T-helper 2 cell treated with Interferon-gamma antibody and Interleukin-4, amounts not matched to agents 5 μg/mL and 100 μg/mL, for 36 hours (primary cell): ENCODE results near the gene OR7C1.
A peak's percentile ranks its signal among the peaks of the same experiment; 100 is the strongest.
"Not testable (repeated sequence)": the region's sequence is repeated elsewhere in the genome, so short reads cannot be mapped to it uniquely, and the experiment has no call there.

Experiments
- DNase-seq: peaks from one replicate; pipeline ENCODE4 v3.0.0; 2021; ENCODE audit warnings: low spot score
- H3K27ac Mint-ChIP-seq: one replicate; pipeline ENCODE4 v1.8.0; 2021; ENCODE audit warnings: mild to moderate bottlenecking, mixed read lengths
- H3K27me3 Mint-ChIP-seq: one replicate; pipeline ENCODE4 v1.8.0; 2021; ENCODE audit warnings: low read depth, mixed read lengths
- H3K36me3 Mint-ChIP-seq: one replicate; pipeline ENCODE4 v1.8.0; 2021; ENCODE audit warnings: low read depth, mixed read lengths
- H3K4me1 Mint-ChIP-seq: one replicate; pipeline ENCODE4 v1.8.0; 2021; ENCODE audit warnings: low read depth, mixed read lengths
- H3K4me3 Mint-ChIP-seq: one replicate; pipeline ENCODE4 v1.8.0; 2022; ENCODE audit warnings: mild to moderate bottlenecking, moderate library complexity, mixed read lengths
- H3K9me3 Mint-ChIP-seq: one replicate; pipeline ENCODE4 v1.8.0; 2021; ENCODE audit warnings: mixed read lengths

Gene OR7C1

DNA sequence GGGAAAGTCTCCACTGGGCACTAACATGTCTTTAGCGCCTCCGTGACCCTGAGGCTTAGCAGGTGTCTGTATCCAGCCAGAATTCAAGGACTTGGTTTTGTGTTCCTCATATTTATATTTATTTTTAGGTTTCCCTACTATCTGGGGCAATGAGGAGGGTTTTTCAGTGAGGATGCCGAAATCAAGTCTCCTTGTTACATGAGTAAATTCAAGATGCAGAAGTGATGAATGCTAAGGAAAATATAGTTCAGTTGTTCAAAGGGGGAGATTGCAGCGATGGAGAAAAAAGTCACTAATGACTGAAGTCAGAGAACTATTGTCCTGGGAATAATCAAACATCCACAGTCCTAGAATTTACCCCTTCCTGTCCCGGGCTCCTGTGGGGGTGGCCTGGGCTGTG is 55.8 kb downstream of the OR7C1 start:
- peaks cover 3% of the 10 kb centered on the region for H3K4me1 Mint-ChIP-seq
- no peaks in the 10 kb centered on the region for H3K9me3 Mint-ChIP-seq
- DNase-seq: no peak
- H3K4me3 Mint-ChIP-seq: no peak overlapping the region
- H3K27me3 Mint-ChIP-seq: peaks cover 16% of the 10 kb centered on the region
- H3K36me3 Mint-ChIP-seq: no peaks in the 10 kb centered on the region
- no peak overlapping the region for H3K27ac Mint-ChIP-seq

DNA sequence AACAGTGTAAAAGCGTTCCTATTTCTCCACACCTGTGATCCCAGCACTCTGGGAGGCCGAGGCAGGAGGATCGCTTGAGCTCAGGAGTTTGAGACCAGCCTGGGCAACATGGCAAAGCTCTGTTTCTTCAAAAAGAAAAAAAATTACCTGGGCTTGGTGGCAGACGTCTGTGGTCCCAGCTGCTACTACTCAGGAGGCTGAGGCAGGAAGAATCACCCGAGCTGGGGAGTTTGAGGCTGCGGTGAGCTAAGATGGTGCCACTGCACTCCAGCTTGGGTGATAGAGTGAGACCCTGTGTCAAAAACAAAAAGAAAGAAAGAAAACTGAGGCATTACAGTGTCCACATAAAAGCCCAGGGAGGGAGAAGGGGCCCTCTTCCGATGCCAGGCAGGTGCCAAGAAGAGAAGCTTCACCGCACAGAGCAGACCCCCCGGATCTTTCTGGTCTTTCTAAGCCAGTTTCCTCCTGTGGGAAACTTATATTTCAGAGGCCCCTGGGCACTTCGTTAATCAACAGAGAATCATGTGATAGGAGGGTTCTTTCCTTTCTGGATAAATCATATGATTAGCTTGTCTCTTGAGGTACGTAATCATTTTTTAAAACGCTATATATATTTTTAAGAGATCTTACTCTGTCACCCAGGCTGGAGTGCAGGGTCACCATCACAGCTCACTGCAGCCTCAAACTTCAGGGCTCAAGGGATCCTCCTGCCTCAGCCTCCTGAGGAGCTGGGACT is 56.7 kb downstream of the OR7C1 start, which contains the start of gene ADGRE2:
TSS of gene ADGRE2 (minus strand) at position 451 of the 736 bp plus-strand sequence. CDS start 1,804 bp downstream, outside the sequence.
- H3K27ac Mint-ChIP-seq, H3K36me3 Mint-ChIP-seq, H3K9me3 Mint-ChIP-seq, H3K4me3 Mint-ChIP-seq, H3K4me1 Mint-ChIP-seq, DNase-seq: not testable (repeated sequence)
- H3K27me3 Mint-ChIP-seq: peaks cover 16% of the 10 kb centered on the region

DNA sequence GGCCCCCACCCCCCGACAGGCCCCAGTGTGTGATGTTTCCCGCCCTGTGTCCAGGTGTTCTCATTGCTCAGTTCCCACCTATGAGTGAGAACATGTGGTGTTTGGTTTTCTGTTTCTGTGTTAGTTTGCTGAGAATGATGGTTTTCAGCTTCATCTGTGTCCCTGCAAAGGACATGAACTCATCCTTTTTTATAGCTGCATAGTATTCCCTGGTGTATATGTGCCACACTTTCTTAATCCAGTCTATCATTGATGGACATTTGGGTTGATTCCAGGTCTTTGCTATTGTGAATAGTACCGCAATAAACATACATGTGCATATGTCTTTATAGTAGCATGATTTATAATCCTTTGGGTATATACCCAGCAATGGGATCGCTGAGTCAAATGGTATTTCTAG is 57.3 kb downstream of the OR7C1 start:
- H3K27me3 Mint-ChIP-seq: peaks cover 16% of the 10 kb centered on the region
- H3K9me3 Mint-ChIP-seq, H3K4me3 Mint-ChIP-seq, H3K27ac Mint-ChIP-seq, DNase-seq, H3K36me3 Mint-ChIP-seq, H3K4me1 Mint-ChIP-seq: not testable (repeated sequence)

DNA sequence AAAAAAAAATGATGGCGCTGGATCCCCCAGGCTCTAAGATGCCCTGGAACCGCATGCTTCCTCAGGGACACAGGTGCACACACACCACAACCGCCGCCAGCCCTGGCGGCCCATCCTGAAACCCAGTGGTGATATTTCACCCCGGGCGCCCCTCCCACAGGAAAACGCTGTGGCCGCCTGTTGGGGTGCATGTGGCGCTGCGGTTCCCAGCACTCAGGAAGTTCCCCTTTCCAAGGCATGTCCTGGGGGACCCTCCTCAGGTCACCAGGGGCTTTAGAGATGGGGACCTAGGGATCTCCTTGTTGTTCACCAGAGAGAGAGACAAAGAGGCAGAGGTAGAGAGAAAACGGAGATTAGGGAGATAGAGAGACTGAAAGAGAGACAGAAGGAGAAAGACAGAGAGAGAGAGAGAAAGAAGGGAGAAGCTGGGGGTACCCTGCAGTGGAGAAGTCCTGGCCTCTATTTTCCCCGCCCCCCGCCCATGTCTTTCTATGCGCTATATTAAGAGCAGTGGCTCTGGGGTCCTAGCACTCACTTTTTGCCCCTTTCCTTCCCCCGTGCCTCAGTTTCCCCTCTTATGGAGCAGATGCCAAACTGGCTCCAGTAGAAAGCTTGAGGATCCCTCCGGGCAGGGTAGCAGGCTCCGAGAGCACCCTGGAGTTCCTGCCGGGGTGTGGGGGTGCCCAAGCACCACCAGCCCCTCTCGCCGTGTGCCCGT is 59.0 kb downstream of the OR7C1 start:
- Mint-ChIP-seq H3K27ac (no peak overlapping the region), H3K36me3 (no peaks in the 10 kb centered on the region), H3K9me3 (no peaks in the 10 kb centered on the region), H3K4me1 (peaks cover 3% of the 10 kb centered on the region), H3K27me3 (peaks cover 16% of the 10 kb centered on the region), H3K4me3 (peak overlapping the region; percentile 57)
- no peak for DNase-seq

DNA sequence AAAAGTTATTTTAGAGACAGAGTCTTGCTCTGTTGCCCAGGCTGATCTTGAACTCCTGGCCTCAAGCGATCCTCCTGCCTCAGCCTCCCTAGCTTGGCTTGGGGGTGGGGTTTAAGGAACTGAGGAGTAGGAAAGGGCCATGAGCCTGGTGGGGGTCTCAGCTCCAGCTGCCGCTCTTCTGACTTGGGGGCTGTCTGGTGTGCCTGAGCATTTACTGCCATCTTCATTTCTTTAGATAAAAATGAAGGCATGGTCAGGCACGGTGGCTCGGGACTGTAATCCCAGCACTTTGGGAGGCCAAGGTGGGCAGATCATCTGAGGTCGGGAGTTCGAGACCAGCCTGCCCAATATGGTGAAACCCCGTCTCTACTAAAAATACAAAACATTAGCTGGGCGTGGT is 59.7 kb downstream of the OR7C1 start:
- Mint-ChIP-seq H3K4me3 (peak overlapping the region; percentile 57), H3K27me3 (peaks cover 16% of the 10 kb centered on the region)

DNA sequence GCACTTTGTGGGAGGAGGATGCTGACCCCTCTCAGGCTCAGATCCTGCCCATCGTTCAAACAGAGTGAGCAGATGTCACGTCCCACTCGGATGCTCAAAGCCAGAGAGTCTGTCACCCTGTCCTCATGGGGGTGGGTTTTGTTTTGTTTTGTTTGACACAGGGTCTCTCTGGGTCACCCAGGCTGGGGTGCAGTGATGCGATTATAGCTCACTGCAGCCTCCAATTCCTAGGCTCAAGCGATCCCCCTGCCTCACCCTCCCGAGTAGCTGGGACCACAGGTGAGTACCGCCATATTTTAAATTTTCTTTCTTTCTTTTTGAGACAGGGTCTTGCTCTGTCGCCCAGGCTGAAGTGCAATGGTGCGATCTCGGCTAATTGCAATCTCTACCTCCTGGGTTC is 60.6 kb downstream of the OR7C1 start:
- H3K4me1 Mint-ChIP-seq: peaks cover 3% of the 10 kb centered on the region
- H3K36me3 Mint-ChIP-seq: no peaks in the 10 kb centered on the region
- no peak overlapping the region for H3K27ac Mint-ChIP-seq
- no peak for DNase-seq
- H3K27me3 Mint-ChIP-seq: peaks cover 16% of the 10 kb centered on the region
- H3K4me3 Mint-ChIP-seq: no peak overlapping the region
- H3K9me3 Mint-ChIP-seq: no peaks in the 10 kb centered on the region

More for the DNA sequence above, 59.7 kb downstream of the OR7C1 start:
- H3K4me1 Mint-ChIP-seq, H3K27ac Mint-ChIP-seq, H3K36me3 Mint-ChIP-seq, DNase-seq, H3K9me3 Mint-ChIP-seq: not testable (repeated sequence)

DNA sequence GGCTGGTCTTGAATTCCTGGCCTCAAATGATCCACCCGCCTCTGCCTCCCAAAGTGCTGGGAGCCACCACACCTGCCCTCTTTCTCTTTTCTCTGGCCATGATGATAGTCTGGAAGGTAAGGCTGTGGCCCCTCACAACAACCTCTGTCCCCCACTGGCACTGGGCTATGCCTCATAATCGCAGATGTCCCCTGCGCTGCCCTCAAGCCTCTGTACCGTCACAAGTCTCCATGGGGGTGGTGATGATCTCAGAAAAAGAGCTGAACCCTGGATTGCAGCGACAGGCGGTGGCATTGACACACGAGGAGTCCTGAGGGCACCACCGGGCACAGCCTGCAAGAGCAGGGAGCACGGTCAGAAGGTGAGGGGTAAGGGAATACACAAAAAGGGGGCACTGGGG is 61.3 kb downstream of the OR7C1 start:
- peaks cover 16% of the 10 kb centered on the region for H3K27me3 Mint-ChIP-seq
- not testable (repeated sequence) for H3K4me1 Mint-ChIP-seq, H3K4me3 Mint-ChIP-seq, H3K9me3 Mint-ChIP-seq, DNase-seq, H3K36me3 Mint-ChIP-seq, H3K27ac Mint-ChIP-seq

DNA sequence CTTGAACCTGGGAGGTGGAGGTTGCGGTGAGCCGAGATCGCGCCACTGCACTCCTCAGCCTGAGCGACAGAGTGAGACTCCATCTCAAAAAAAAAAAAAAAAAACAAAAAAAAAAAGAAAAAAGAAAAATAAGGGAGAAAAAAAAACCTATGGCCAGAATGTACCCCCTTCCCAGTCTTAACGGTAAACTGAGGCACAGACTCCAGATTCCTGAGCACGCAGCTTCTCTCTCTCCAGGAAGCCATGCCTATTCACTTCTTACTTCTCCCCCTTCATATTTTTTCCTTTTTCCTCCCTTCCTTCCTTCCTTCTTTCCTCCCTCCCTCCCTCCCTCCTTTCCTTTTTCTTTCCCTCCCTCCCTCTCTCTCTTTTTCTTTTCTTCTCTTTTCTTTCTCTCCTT is 62.0 kb downstream of the OR7C1 start:
- H3K27ac Mint-ChIP-seq: no peak overlapping the region
- no peak for DNase-seq
- H3K36me3 Mint-ChIP-seq: no peaks in the 10 kb centered on the region
- peaks cover 3% of the 10 kb centered on the region for H3K4me1 Mint-ChIP-seq
- H3K9me3 Mint-ChIP-seq: no peaks in the 10 kb centered on the region
- H3K4me3 Mint-ChIP-seq: no peak overlapping the region
- H3K27me3 Mint-ChIP-seq: peaks cover 16% of the 10 kb centered on the region

DNA sequence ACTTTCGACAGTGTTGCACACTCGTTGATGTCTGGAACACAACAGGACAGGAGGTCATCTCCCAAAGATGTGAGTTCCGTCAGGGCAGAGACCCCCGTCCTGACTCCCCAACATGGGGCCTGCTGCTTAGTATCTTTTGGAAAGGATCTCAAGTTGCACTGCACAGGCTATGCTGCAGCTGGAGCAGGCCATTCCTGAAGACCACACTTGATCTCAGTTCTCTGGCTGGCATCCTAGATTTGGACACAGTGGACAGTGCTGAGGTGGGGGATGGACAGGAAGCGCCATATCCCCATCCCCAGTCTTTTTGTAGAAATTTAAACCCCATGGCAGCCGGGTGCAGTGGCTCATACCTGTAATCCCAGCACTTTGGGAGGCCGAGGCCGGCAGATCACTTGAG is 62.5 kb downstream of the OR7C1 start:
- Mint-ChIP-seq H3K36me3 (no peaks in the 10 kb centered on the region), H3K4me1 (peaks cover 3% of the 10 kb centered on the region), H3K27me3 (peaks cover 13% of the 10 kb centered on the region), H3K27ac (no peak overlapping the region), H3K4me3 (no peak overlapping the region), H3K9me3 (no peaks in the 10 kb centered on the region)
- DNase-seq: no peak

DNA sequence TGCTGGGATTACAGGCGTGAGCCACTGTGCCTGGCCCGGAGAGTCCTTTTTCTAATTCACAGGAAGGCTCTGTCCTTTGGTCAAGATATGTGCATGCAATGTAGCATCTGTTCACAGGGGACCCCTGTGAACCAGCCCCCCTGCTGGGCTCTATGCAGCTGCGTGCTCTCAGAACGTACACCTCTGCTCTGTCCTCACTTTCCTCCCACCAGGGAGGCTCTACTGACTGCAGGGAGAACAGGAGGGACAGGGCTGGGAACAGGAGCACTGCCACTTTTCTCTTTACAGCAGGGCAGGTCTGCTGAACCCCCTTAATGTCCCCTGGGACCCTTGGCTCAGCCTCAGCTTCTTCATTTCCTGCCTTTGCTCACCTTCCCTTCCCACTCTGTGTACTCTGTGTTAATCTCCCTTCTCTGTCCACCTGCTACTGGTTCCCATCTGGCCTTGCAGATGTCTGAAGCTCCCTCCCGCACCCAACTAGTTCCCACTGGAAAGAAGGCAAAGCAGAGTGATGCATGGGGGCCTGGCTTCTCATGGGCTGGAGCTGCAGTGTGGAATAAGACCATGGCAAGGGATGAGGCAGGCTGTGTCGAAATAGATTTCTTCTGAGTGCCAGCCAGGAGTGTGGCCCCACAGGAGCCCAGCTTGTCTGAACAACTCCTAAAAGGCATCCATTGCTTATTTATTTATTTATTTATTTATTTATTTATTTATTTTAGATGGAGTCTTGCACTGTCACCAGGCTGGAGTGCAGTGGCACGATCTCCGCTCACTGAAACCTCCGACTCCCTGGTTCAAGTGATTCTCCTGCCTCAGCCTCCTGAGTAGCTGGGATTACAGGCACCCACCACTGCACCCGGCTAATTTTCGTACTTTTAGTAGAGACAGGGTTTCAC is 63.8 kb downstream of the OR7C1 start:
- Mint-ChIP-seq H3K36me3 (no peaks in the 10 kb centered on the region), H3K27me3 (peaks cover 5% of the 10 kb centered on the region), H3K9me3 (no peaks in the 10 kb centered on the region), H3K27ac (no peak overlapping the region), H3K4me3 (no peak overlapping the region), H3K4me1 (peaks cover 3% of the 10 kb centered on the region)
- DNase-seq: no peak

DNA sequence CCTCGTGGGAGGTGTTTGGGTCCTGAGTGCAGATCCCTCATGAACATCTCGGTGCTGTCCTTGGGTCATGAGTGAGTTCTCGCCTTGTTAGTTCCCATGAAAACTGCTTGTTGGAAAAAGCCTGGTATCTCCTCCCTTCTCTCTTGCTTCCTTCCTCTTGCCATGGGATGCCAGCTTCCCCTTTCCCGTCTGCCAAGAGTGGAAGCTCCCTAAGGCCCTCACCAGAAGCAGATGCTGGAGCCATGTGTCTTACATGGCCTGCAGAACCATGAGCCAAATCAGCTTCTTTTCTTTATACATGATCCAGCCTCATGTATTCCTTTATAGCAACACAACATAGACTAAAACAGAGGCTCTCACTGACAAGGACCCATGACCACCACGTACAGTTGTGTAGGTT is 64.8 kb downstream of the OR7C1 start:
- Mint-ChIP-seq H3K9me3 (no peaks in the 10 kb centered on the region), H3K27ac (no peak overlapping the region), H3K4me1 (no peaks in the 10 kb centered on the region), H3K36me3 (peaks cover 3% of the 10 kb centered on the region), H3K4me3 (no peak overlapping the region), H3K27me3 (no peaks in the 10 kb centered on the region)
- no peak for DNase-seq

DNA sequence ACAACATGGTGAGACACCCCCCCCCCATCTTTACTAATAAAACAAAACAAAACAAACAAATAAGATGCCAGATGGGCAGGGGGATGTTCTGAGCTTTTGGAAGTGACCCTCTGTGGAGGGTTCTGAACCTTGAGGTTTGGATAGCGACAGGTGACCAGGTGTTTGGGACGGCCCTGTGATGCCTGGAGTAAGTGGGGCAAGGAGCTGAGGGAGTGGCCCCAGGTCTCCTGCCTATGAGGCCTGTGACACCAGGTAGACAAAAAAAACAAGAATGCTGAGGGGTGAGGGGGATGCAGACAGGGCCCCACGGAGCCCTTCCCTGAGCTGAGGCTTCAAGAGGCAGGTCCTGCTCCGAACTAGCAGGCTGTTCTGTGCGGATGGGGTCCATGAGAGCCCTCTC is 65.8 kb downstream of the OR7C1 start:
- DNase-seq: no peak
- H3K36me3 Mint-ChIP-seq: peaks cover 3% of the 10 kb centered on the region
- H3K27me3 Mint-ChIP-seq: no peaks in the 10 kb centered on the region
- H3K4me1 Mint-ChIP-seq: no peaks in the 10 kb centered on the region
- H3K4me3 Mint-ChIP-seq: no peak overlapping the region
- H3K9me3 Mint-ChIP-seq: no peaks in the 10 kb centered on the region
- no peak overlapping the region for H3K27ac Mint-ChIP-seq

DNA sequence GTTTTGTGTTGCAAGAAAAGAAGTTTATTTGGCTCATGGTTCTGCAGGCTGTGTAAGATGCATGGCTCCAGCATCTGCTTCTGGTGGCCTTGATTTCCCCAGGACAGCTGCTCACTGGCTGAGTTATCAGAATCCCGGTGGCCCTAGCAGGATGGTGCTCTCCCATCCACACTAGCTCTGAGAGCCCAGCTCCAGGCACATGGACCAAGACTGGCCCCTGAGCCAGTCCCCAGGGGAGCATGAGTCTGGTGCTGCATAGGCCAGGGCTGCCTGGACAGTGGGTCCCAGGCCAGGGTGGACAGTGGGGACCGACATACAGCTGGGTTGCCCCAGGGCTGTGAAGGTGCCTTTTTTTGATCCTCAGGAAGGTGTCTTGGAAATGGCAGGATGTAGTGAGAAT is 67.0 kb downstream of the OR7C1 start:
- Mint-ChIP-seq H3K4me1 (no peaks in the 10 kb centered on the region), H3K27ac (no peak overlapping the region), H3K27me3 (no peaks in the 10 kb centered on the region), H3K9me3 (no peaks in the 10 kb centered on the region), H3K4me3 (no peak overlapping the region), H3K36me3 (peaks cover 3% of the 10 kb centered on the region)
- no peak for DNase-seq

DNA sequence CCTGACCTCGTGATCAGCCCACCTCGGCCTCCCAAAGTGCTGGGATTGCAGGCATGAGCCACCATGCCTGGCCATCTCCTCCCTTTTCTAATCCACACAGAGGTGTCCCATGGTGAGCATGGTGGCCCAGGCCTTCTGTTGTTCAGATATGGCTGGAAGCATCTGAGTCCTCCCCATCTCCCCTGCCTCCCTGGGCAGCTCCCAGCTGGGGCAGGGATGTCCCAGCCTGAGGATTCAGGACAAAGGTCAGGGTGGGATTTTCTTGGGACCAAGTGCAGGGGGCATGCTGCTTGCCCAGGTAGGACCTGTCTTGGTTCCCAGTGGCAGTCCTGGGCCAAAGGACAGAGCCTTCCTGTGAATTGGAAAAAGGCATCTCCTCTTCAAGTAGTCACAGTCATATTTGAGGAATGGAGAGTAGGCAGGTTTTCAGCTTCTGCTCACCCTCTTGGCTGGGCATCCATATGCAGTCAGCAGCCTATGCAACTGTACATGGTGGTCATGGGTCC is 67.5 kb downstream of the OR7C1 start:
- Mint-ChIP-seq H3K4me3 (no peak overlapping the region), H3K9me3 (no peaks in the 10 kb centered on the region), H3K27me3 (no peaks in the 10 kb centered on the region), H3K27ac (no peak overlapping the region), H3K36me3 (peaks cover 3% of the 10 kb centered on the region), H3K4me1 (no peaks in the 10 kb centered on the region)
- no peak for DNase-seq
